Measurements from ENCODE around the gene PROX2. TPM values are rescaled to one million over a fixed set of nuclear protein-coding genes. Genes with fewer than 3 reads are reported as not detected.

Gene PROX2, protein sequence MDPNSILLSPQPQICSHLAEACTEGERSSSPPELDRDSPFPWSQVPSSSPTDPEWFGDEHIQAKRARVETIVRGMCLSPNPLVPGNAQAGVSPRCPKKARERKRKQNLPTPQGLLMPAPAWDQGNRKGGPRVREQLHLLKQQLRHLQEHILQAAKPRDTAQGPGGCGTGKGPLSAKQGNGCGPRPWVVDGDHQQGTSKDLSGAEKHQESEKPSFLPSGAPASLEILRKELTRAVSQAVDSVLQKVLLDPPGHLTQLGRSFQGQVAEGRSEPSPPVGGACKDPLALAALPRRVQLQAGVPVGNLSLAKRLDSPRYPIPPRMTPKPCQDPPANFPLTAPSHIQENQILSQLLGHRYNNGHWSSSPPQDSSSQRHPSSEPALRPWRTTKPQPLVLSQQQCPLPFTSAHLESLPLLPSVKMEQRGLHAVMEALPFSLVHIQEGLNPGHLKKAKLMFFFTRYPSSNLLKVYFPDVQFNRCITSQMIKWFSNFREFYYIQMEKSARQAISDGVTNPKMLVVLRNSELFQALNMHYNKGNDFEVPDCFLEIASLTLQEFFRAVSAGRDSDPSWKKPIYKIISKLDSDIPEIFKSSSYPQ
- total RNA-seq = not detected in 2 replicates

DNA sequence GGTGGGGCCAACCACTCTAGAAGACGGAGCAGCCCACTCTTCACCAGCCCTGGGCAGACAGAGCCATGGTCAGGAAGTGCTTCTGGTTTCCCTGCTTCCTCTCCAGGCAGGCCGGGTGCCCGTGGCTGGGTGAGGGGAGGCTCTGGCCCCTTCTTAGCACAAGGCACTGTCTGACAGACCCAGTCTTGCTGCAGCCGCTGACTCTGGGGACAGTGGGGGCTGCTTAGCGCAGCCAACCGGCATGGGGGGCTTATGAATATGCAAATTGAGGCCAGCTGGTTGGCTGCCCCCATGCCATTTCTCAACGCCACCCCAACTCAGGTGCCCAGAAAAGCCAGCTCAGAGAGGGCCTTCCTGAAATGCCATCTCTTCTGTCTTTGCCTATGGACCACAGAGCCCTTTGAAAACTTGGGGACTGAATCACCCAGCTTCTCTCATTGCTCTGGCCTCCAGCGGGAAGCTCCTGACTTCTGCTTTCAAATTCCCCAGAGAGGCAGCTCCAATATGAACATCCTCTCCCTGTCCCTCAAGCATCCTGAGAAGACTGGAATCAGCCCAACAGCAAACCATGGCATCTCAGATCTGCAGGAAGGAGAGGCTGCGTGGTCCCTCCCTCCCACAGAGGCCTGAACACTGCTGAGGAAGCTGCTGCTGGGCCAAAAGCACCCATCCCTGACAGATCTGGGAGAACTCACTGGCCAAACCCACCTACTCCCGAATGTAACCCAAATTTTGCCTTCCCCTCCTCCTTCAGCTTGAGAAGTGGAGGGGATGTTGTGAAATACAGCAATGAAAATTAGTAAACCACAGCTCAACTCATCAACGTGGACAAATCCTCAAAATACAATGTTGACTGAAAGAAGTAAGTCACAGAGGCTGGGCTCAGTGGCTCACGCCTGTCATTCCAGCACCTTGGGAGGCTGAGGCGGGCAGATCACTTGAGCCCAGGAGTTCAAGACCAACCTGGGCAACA, at the start of gene PROX2:
Gene PROX2, minus strand, starts transcription at position 205 of the 973 bp plus-strand sequence. CDS start 12,311 bp downstream, outside the sequence.

DNA sequence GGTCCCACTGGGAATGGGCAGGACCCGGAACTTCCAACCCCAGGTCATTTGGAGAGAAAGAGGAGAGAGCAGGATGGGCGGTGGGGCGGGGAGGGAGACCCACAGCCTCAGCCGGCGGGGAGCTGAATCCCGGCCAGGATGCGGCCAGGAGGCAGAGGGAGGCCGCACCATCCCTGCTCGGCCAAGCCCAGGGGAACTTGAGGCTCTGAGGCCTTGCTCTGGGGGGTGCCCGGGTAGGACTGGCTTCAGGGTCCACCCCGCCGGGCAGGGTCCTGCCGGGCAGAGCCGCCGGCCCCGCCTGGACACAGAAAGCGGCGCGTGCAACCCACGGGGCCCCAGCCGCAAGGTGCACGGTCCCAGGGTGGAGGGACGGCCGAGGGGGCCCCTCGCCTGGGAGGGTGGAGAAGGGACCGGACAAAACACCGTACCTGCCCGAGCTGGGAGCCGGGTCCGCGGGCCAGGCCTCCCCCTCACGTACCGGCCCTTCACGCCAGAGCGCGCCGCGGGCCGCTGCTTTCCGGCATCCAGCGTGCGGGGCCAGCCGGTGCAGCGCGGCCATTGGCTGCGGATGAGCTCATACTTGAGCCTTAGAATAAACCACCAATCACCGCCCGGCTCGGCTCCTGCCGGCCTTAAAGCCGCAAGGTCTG, 46.9 kb upstream of the PROX2 start, which contains the start of gene RPS6KL1:
Gene RPS6KL1, minus strand, starts transcription at position 509 of the 650 bp plus-strand sequence. CDS start 1,719 bp downstream, outside the sequence.

DNA sequence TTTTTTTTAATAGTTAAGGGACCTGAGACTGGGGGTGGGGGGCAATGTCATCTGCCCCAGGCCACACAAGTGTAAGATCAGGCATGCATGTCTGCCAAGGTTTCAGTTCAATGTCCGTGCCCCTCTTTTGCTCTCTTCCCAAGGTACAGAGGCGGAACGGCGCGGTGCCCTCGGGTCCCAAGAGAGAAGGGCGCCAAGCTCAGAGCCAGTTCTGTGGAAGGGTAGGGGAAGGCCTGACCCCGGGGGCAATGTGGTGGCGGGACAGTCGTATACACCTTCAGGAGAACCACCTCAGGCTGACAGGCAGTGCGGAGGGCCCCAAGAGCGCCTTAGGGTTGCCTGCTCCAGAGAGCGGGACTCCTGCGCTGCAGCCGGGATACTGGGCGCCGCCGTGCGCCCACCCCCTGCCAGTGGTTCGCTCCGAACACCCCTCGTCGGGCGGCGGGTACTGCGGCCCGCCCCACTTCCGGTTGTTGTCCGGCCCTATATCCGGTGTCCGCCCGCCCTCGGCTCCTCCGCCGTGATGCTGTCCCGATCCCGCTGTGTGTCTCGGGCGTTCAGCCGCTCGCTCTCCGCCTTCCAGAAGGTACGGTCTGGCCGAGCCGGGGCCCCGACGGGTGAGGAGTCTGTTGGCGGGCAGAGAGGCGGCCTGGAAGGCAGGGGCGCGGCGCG, 5.6 kb upstream of the PROX2 start, which contains the start of gene DLST:
Gene DLST, plus strand, starts transcription at position 486 of the 672 bp plus-strand sequence. Its CDS starts 38 bp downstream, at position 524.

Other genes with a start within 250 kb of the PROX2 start
- 24.8 and 27.0 TPM in 2 replicates for gene AREL1, start 163.1 kb downstream of the PROX2 start, total RNA-seq
- 27.7 and 31.5 TPM in 2 replicates for gene FCF1, start 163.0 kb downstream of the PROX2 start, total RNA-seq
- 19.2 and 24.2 TPM in 2 replicates for gene YLPM1, start 112.8 kb downstream of the PROX2 start, total RNA-seq
- gene DLST, start 5.8 kb upstream of the PROX2 start, total RNA-seq = 48.1 and 60.3 TPM in 2 replicates
- gene RPS6KL1, start 47.1 kb upstream of the PROX2 start, total RNA-seq = 5.2 and 15.0 TPM in 2 replicates
- 378 and 418 TPM in 2 replicates for gene PGF, start 79.5 kb upstream of the PROX2 start, total RNA-seq
- 149 and 194 TPM in 2 replicates for gene EIF2B2, start 126.8 kb upstream of the PROX2 start, total RNA-seq
- 14.1 and 14.3 TPM in 2 replicates for gene MLH3, start 175.3 kb upstream of the PROX2 start, total RNA-seq
- gene ACYP1, start 187.9 kb upstream of the PROX2 start, total RNA-seq = 13.3 and 17.5 TPM in 2 replicates
- gene ZC2HC1C, start 193.5 kb upstream of the PROX2 start, total RNA-seq = 1.3 and 3.6 TPM in 2 replicates